AG20443 (cell line): Measurements from ENCODE around the gene UPF1.

Experiments
- DNase-seq: peaks from one replicate; pipeline ENCODE4 v3.0.0; 2012; ENCODE audit warnings: low spot score, mixed read lengths

The UPF1 gene

GRCh38 chr19:18857223-18857622 lies 25.5 kb downstream of the UPF1 start:
- no peak for DNase-seq

- DNase-seq: no peak
Measured at GRCh38 chr19:18858906-18859646, 27.3 kb downstream of the UPF1 start.

- DNase-seq: no peak
Measured at GRCh38 chr19:18859676-18860301, 28.0 kb downstream of the UPF1 start.

- no peak for DNase-seq
Measured at GRCh38 chr19:18860302-18860700, 28.5 kb downstream of the UPF1 start.

GRCh38 chr19:18860725-18861124 lies 29.0 kb downstream of the UPF1 start:
- DNase-seq: no peak

GRCh38 chr19:18861235-18861634 lies 29.5 kb downstream of the UPF1 start:
- DNase-seq: no peak

GRCh38 chr19:18861917-18862316 lies 30.2 kb downstream of the UPF1 start:
- DNase-seq: no peak

- DNase-seq: no peak
Measured at GRCh38 chr19:18862976-18863842, 31.4 kb downstream of the UPF1 start.

- no peak for DNase-seq
Measured at GRCh38 chr19:18863843-18864362, 32.1 kb downstream of the UPF1 start.

GRCh38 chr19:18865106-18865972 lies 33.6 kb downstream of the UPF1 start:
- DNase-seq: no peak

- peak; percentile 94 for DNase-seq
Measured at GRCh38 chr19:18865973-18866799, 34.4 kb downstream of the UPF1 start.

GRCh38 chr19:18866800-18867123 lies 35.0 kb downstream of the UPF1 start:
- DNase-seq: no peak

- no peak for DNase-seq
Measured at GRCh38 chr19:18867199-18867598, 35.4 kb downstream of the UPF1 start.

- no peak for DNase-seq
Measured at GRCh38 chr19:18867751-18868150, 36.0 kb downstream of the UPF1 start.

- DNase-seq: no peak
Measured at GRCh38 chr19:18868380-18869022, 36.7 kb downstream of the UPF1 start.

- DNase-seq: no peak
Measured at GRCh38 chr19:18869023-18869618, 37.4 kb downstream of the UPF1 start.

GRCh38 chr19:18869781-18870530 lies 38.2 kb downstream of the UPF1 start:
- DNase-seq: no peak

- no peak for DNase-seq
Measured at GRCh38 chr19:18870531-18871172, 38.9 kb downstream of the UPF1 start.

GRCh38 chr19:18871543-18871942 lies 39.8 kb downstream of the UPF1 start:
- DNase-seq: no peak
